Thoracic aorta (tissue), 2 donors: ENCODE results near the gene TMEFF1. TPM values are rescaled to one million over a fixed set of nuclear protein-coding genes. Genes with fewer than 3 reads are reported as not detected.

ENCODE experiments used
- ATAC-seq: fragments of 150-250 bp; one replicate; pipeline ENCODE4 v1.8.0; 2017; ENCODE audit warnings: low read depth; ENCODE audit not compliant: insufficient number of reproducible peaks, low FRiP score
- DNase-seq: peaks from one replicate; pipeline ENCODE4 v3.0.0-alpha.2; 2020; ENCODE audit warnings: low spot score
- H3K27ac ChIP-seq, 2 donors: fragments of 200-600 bp; sonication (generic); 1 replicate in 1 of 2; 2 replicates in 1 of 2; pipeline ENCODE4 v1.5.1; 2016; ENCODE audit warnings: mild to moderate bottlenecking in 2 of 2, moderate library complexity in 2 of 2
- H3K27me3 ChIP-seq: fragments of 200-600 bp; sonication (generic); replicated peaks from 2 replicates; pipeline ENCODE4 v1.6.0; 2016; ENCODE audit warnings: mild to moderate bottlenecking; ENCODE audit not compliant: insufficient read depth
- H3K36me3 ChIP-seq: fragments of 200-600 bp; sonication (generic); one replicate; pipeline ENCODE4 v1.5.1; 2016
- H3K4me1 ChIP-seq, 2 donors: fragments of 200-600 bp; sonication (generic); 1 replicate in 1 of 2; 2 replicates in 1 of 2; pipeline versions ENCODE4 v1.5.1 to v1.6.0; 2016; ENCODE audit warnings: low read depth in 2 of 2, mild to moderate bottlenecking in 1 of 2; ENCODE audit not compliant: control insufficient read depth in 1 of 2
- H3K4me3 ChIP-seq: fragments of 200-600 bp; sonication (generic); 2 replicates; pipeline ENCODE4 v1.5.1; 2016; ENCODE audit warnings: mild to moderate bottlenecking
- H3K9me3 ChIP-seq: fragments of 200-600 bp; sonication (generic); 2 replicates; pipeline ENCODE4 v1.5.1; 2016
- total RNA-seq, 2 donors: library from RNA; depleted of rRNA; stranded (reverse); fragments of >200 nt; gene quantifications; one replicate each; pipeline versions ENCODE4 v1.1.0 to v1.2.3, GENCODE V29; 2016
- TF ChIP-seq, protein P1 (sequence below): fragments of 200-600 bp; sonication (generic); IDR thresholded peaks from one replicate; pipeline ENCODE4 v1.5.1; 2019; ENCODE audit warnings: antibody characterized with exemption

The TMEFF1 gene
- total RNA-seq, 2 donors from 2014 or later = not detected

- no peak for ATAC-seq
- no peak overlapping the region for H3K4me3 ChIP-seq
- H3K9me3 ChIP-seq = no peaks in the 10 kb centered on the region
- no peak overlapping the region for H3K27ac ChIP-seq
- H3K36me3 ChIP-seq = no peaks in the 10 kb centered on the region
- TF ChIP-seq, protein P1, sequence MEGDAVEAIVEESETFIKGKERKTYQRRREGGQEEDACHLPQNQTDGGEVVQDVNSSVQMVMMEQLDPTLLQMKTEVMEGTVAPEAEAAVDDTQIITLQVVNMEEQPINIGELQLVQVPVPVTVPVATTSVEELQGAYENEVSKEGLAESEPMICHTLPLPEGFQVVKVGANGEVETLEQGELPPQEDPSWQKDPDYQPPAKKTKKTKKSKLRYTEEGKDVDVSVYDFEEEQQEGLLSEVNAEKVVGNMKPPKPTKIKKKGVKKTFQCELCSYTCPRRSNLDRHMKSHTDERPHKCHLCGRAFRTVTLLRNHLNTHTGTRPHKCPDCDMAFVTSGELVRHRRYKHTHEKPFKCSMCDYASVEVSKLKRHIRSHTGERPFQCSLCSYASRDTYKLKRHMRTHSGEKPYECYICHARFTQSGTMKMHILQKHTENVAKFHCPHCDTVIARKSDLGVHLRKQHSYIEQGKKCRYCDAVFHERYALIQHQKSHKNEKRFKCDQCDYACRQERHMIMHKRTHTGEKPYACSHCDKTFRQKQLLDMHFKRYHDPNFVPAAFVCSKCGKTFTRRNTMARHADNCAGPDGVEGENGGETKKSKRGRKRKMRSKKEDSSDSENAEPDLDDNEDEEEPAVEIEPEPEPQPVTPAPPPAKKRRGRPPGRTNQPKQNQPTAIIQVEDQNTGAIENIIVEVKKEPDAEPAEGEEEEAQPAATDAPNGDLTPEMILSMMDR = no peak
- H3K4me1 ChIP-seq = no peaks in the 10 kb centered on the region
- no peaks in the 10 kb centered on the region for H3K27me3 ChIP-seq
- no peak for DNase-seq
These were observed 154.0 kb downstream of the TMEFF1 start for GRCh38 chr9:100626949-100627348.

Other genes starting within 250 kb of the TMEFF1 start
- gene TEX10, start 120.2 kb upstream of the TMEFF1 start, total RNA-seq = 10 to 100 TPM in 1 of 2 donors, 1 to 10 TPM in 1; 9.6 to 18.0 TPM
- 10 to 100 TPM; 15.9 to 18.3 TPM for gene MSANTD3, start 46.0 kb upstream of the TMEFF1 start, total RNA-seq
- gene CAVIN4, start 104.9 kb downstream of the TMEFF1 start, total RNA-seq = under 1 TPM; 0.21 to 0.27 TPM